ENCODE data around the gene SPATA31D4.
"Not testable (repeated sequence)": the region's sequence is repeated elsewhere in the genome, so short reads cannot be mapped to it uniquely, and the experiment has no call there.

The SPATA31D4 gene

GRCh38 chr9:81915801-81916505 lies 12.3 kb upstream of the SPATA31D4 start:
- no peak overlapping the region for H3K4me3 ChIP-seq
- TF ChIP-seq CTCF (IDR thresholded peaks at IDR 0.05): no peak
- DNase-seq (ENCODE audit: low spot score): no peak
- no peak overlapping the region for H3K27ac ChIP-seq

- H3K4me3 ChIP-seq; H3K27ac ChIP-seq; DNase-seq (ENCODE audit: low spot score): not testable (repeated sequence)
These were observed 9.7 kb upstream of the SPATA31D4 start for GRCh38 chr9:81918507-81918906.

- not testable (repeated sequence) for H3K4me3 ChIP-seq; H3K27ac ChIP-seq; DNase-seq (ENCODE audit: low spot score)
These were observed 1.9 kb downstream of the SPATA31D4 start for GRCh38 chr9:81930147-81930546.

GRCh38 chr9:81933547-81933946 lies 5.3 kb downstream of the SPATA31D4 start:
- not testable (repeated sequence) for H3K27ac ChIP-seq; DNase-seq (ENCODE audit: low spot score); H3K4me3 ChIP-seq

GRCh38 chr9:81943393-81943792 lies 15.2 kb downstream of the SPATA31D4 start, which contains the start of gene SPATA31D3:
TSS of gene SPATA31D3 (plus strand) at chr9:81943500. CDS start at chr9:81943586, 86 bp downstream.
- H3K27ac ChIP-seq; H3K4me3 ChIP-seq; DNase-seq (ENCODE audit: low spot score): not testable (repeated sequence)

- DNase-seq (ENCODE audit: low spot score); H3K4me3 ChIP-seq; H3K27ac ChIP-seq: not testable (repeated sequence)
These were observed 20.4 kb downstream of the SPATA31D4 start for GRCh38 chr9:81948650-81949049.

- no peak for DNase-seq (ENCODE audit: low spot score)
- H3K4me3 ChIP-seq: no peak overlapping the region
- no peak overlapping the region for H3K27ac ChIP-seq
- no peak for TF ChIP-seq CTCF (IDR thresholded peaks at IDR 0.05)
These were observed 24.9 kb downstream of the SPATA31D4 start for GRCh38 chr9:81953096-81953495.

- H3K4me3 ChIP-seq: no peak overlapping the region
- no peak for TF ChIP-seq CTCF (IDR thresholded peaks at IDR 0.05)
- H3K27ac ChIP-seq: no peak overlapping the region
- no peak for DNase-seq (ENCODE audit: low spot score)
These were observed 27.4 kb downstream of the SPATA31D4 start for GRCh38 chr9:81955625-81956024.

- TF ChIP-seq CTCF (IDR thresholded peaks at IDR 0.05): no peak
These were observed 36.3 kb downstream of the SPATA31D4 start for GRCh38 chr9:81964218-81965171.

More at GRCh38 chr9:81964218-81965171, 36.3 kb downstream of the SPATA31D4 start:
- H3K27ac ChIP-seq: no peak overlapping the region
- DNase-seq (ENCODE audit: low spot score): no peak
- H3K4me3 ChIP-seq: no peak overlapping the region

Measured in coronary artery (tissue), 2 donors.